Ishikawa (cell line): ENCODE measurements around the gene DSTYK.

ENCODE experiments used
- CEBPB ChIP-seq: IDR thresholded peaks from 2 replicates; pipeline ENCODE4 v1.6.1; 2012
- EP300 ChIP-seq: IDR thresholded peaks from 2 replicates; pipeline ENCODE4 v1.6.1; 2012; ENCODE audit warnings: borderline replicate concordance
- FOXM1 ChIP-seq: IDR thresholded peaks from 2 replicates; pipeline ENCODE4 v1.6.1; 2012; ENCODE audit warnings: low read depth, borderline replicate concordance
- MAX ChIP-seq: IDR thresholded peaks from 2 replicates; pipeline ENCODE4 v1.6.1; 2012
- RAD21 ChIP-seq: IDR thresholded peaks from 2 replicates; pipeline ENCODE4 v1.6.1; 2012; ENCODE audit warnings: low read depth
- REST ChIP-seq: IDR thresholded peaks from 2 replicates; pipeline ENCODE4 v1.6.1; 2012; ENCODE audit warnings: low read depth, mild to moderate bottlenecking
- TCF12 ChIP-seq: IDR thresholded peaks from 2 replicates; pipeline ENCODE4 v1.6.1; 2012; ENCODE audit warnings: low read depth
- USF1 ChIP-seq: IDR thresholded peaks from 2 replicates; pipeline ENCODE4 v1.6.1; 2012
- YY1 ChIP-seq: IDR thresholded peaks from 2 replicates; pipeline ENCODE4 v1.6.1; 2012; ENCODE audit warnings: low read depth

- no peak for TF ChIP-seq YY1
- TF ChIP-seq MAX = no peak
- TF ChIP-seq FOXM1 = no peak
- no peak for TF ChIP-seq EP300
- TF ChIP-seq REST = no peak
- no peak for TF ChIP-seq CEBPB
- no peak for TF ChIP-seq RAD21
- TF ChIP-seq USF1 = no peak
- TF ChIP-seq TCF12 = no peak
Measured at GRCh38 chr1:205133287-205133686, 78.2 kb downstream of the DSTYK start.
